HuH-7.5 (cell line): ENCODE measurements around the gene RBM3.

Source experiments
- DNase-seq: peaks from one replicate; pipeline ENCODE4 v3.0.0; 2011; ENCODE audit warnings: low spot score

The RBM3 gene

GRCh38 chrX:48578661-48579128, 4.4 kb downstream of the RBM3 start:
- DNase-seq = no peak

- no peak for DNase-seq
These were observed 5.0 kb downstream of the RBM3 start for GRCh38 chrX:48579259-48579658.

GRCh38 chrX:48580662-48581061, 6.4 kb downstream of the RBM3 start:
- DNase-seq = no peak

GRCh38 chrX:48584698-48585097, 10.4 kb downstream of the RBM3 start:
- DNase-seq = no peak

GRCh38 chrX:48589482-48590162, 15.3 kb downstream of the RBM3 start:
- no peak for DNase-seq

- no peak for DNase-seq
These were observed 16.2 kb downstream of the RBM3 start for GRCh38 chrX:48590203-48591103.

GRCh38 chrX:48591255-48591791, 17.0 kb downstream of the RBM3 start:
- DNase-seq = no peak

GRCh38 chrX:48592971-48593370, 18.7 kb downstream of the RBM3 start:
- no peak for DNase-seq

- no peak for DNase-seq
These were observed 21.6 kb downstream of the RBM3 start for GRCh38 chrX:48595929-48596328.

- DNase-seq = peak; percentile 94
These were observed 23.3 kb downstream of the RBM3 start, which contains the start of gene WDR13 for GRCh38 chrX:48597353-48598264. WDR13 (plus strand) TSS chrX:48597492; CDS start chrX:48597997, 505 bp downstream.

GRCh38 chrX:48598614-48599013, 24.3 kb downstream of the RBM3 start:
- DNase-seq = no peak

- DNase-seq = no peak
These were observed 25.1 kb downstream of the RBM3 start for GRCh38 chrX:48599341-48599740.

GRCh38 chrX:48600226-48600625, 25.9 kb downstream of the RBM3 start:
- DNase-seq = no peak

GRCh38 chrX:48601741-48602394, 27.6 kb downstream of the RBM3 start:
- no peak for DNase-seq

- DNase-seq = no peak
These were observed 30.4 kb downstream of the RBM3 start for GRCh38 chrX:48604701-48605100.

GRCh38 chrX:48606091-48606490, 31.8 kb downstream of the RBM3 start:
- DNase-seq = no peak

- DNase-seq = no peak
These were observed 37.4 kb downstream of the RBM3 start for GRCh38 chrX:48611703-48612102.

- DNase-seq = no peak
These were observed 39.3 kb downstream of the RBM3 start for GRCh38 chrX:48613502-48614160.

GRCh38 chrX:48616576-48616975, 42.3 kb downstream of the RBM3 start:
- DNase-seq = no peak

- DNase-seq = no peak
These were observed 43.5 kb downstream of the RBM3 start for GRCh38 chrX:48617542-48618340.
